Upper lobe of left lung (tissue), 6 donors: Measurements from ENCODE around the gene EFEMP2. TPM values are rescaled to one million over a fixed set of nuclear protein-coding genes. Genes with fewer than 3 reads are reported as not detected.
A peak's percentile ranks its signal among the peaks of the same experiment; 100 is the strongest.

Experiments used
- ATAC-seq, 2 donors: fragments of 200-7000 bp; cut with Tn5 transposase; one replicate each; pipeline ENCODE4 v1.9.1; 2022; ENCODE audit warnings: mild to moderate bottlenecking in 2 of 2, moderate library complexity in 2 of 2; ENCODE audit not compliant: low FRiP score in 2 of 2
- DNase-seq, 2 donors: peaks; one replicate each; pipeline ENCODE4 v3.0.0-alpha.2; 2019 to 2020
- H3K27ac ChIP-seq, 4 donors: fragments of 200-600 bp; sonication (generic); one replicate each; pipeline ENCODE4 v1.5.1; 2016 to 2019
- H3K27me3 ChIP-seq, 4 donors: fragments of 200-600 bp; sonication (generic); one replicate each; pipeline ENCODE4 v1.5.1; 2017 to 2019
- H3K36me3 ChIP-seq, 4 donors: fragments of 200-600 bp; sonication (generic); one replicate each; pipeline ENCODE4 v1.5.1; 2016 to 2019
- H3K4me1 ChIP-seq, 4 donors: fragments of 200-600 bp; sonication (generic); one replicate each; pipeline ENCODE4 v1.5.1; 2018 to 2019
- H3K4me3 ChIP-seq, 4 donors: fragments of 200-600 bp; sonication (generic); one replicate each; pipeline ENCODE4 v1.5.1; 2017 to 2019; ENCODE audit warnings: mild to moderate bottlenecking in 2 of 4, moderate library complexity in 1 of 4
- H3K9me3 ChIP-seq, 4 donors: fragments of 200-600 bp; sonication (generic); one replicate each; pipeline ENCODE4 v1.5.1; 2018 to 2019
- EP300 ChIP-seq, 4 donors: sonication (generic); formaldehyde crosslinking; IDR thresholded peaks; one replicate each; pipeline ENCODE4 v1.5.1; 2017; ENCODE audit warnings: antibody characterized with exemption in 4 of 4, control low read depth in 2 of 4
- POLR2A ChIP-seq, 4 donors: fragments of 450-650 bp; IDR thresholded peaks; one replicate each; pipeline ENCODE4 v1.5.1; 2016 to 2017; ENCODE audit warnings: antibody characterized with exemption in 4 of 4, mild to moderate bottlenecking in 2 of 4
- POLR2AphosphoS5 ChIP-seq, 2 donors: sonication (generic); formaldehyde crosslinking; IDR thresholded peaks; one replicate each; pipeline ENCODE4 v1.5.1; 2017; ENCODE audit warnings: antibody characterized with exemption in 2 of 2
- WGBS, 2 donors: methylation state at CpG; one replicate each; pipeline ENCODE4 v1.1.5; 2017 to 2018; 5-methylcytosine and 5-hydroxymethylcytosine counted together
- total RNA-seq, 6 donors: library from RNA; depleted of rRNA in 4 of 6; stranded (reverse); fragments of >200 nt in 4 of 6; gene quantifications; one replicate each; pipeline versions ENCODE4 v1.1.0 to v1.2.1, GENCODE V29; 2016 to 2021
- TF ChIP-seq, protein P1 (sequence below), 6 experiments: fragments of 450-650 bp in 4 of 6; fragments of 200-600 bp in 2 of 6; sonication (generic) in 2 of 6; IDR thresholded peaks; one replicate each; pipeline ENCODE4 v1.5.1; 2016 to 2019; ENCODE audit warnings: antibody characterized with exemption in 6 of 6
- donor health status: DM: no; HTN: no; CAD: no; lungs with moderate emphysema.
- donor health status: DM: no; HTN: yes; CAD: no; lungs with severe emphysema.

The EFEMP2 gene
- total RNA-seq, 6 donors from 2014 or later, result 28.8 to 79.6 (median 65.3) TPM

DNA sequence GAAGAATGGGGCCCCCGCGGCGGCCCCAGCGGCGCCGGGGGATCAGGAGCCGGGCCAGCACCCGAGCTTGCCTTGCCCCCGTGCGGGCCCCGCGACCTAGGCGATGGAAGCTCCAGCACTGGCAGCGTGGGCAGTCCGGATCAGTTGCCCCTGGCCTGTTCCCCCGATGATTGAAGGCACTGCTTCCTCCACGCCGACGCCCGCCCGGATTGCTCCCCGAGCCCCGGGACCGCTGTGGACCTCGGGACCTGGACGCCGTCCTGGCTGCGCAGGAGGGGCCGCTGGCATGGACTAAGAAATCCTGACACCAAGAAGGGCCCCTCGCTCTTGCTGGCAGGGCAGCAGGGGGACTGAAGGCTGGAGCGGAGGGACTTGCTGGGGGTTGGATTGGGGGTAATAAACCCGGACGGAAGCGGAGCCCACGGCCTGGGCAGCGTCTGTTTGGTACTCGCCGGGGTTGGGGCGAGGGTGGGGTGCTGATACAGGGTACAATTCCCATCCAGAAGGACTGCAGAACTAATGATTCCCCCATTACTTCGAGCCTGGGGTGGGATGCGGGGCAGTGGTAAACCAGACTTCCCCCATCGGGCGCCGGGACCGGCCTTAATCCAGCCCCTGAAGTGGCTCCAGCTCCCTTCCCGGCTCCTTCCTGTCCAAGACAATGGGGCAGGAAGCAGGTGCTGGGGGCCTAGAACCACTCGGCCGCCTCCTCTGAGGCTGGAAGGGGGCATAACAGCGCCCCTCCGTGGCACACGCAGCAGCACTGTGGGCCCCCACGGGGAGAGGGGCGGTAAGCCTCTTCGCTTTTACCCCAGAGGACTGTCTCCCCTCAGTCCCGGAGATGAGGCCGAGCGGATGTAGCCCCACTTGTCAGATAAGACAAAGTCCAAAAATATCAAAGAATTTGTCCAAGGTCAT lies 18.9 kb upstream of the EFEMP2 start:
- Histone ChIP-seq H3K36me3 (peaks cover 0 to 4% (median 0%) of the 10 kb centered on the region in 4 donors), H3K4me1 (peaks cover 51 to 69% (median 62%) of the 10 kb centered on the region in 4 donors), H3K9me3 (no peaks in the 10 kb centered on the region), H3K27me3 (no peaks in the 10 kb centered on the region), H3K27ac (peak overlapping the region; percentile 94 to 98 (median 94)), H3K4me3 (peak overlapping the region; percentile 50 to 86 (median 76))
- ATAC-seq (no peak), DNase-seq (peak in 1 of 2 donors; percentile 50)
- TF ChIP-seq POLR2A (IDR thresholded peaks at IDR 0.05) (peak in 1 of 4 donors; percentile 12), EP300 (IDR thresholded peaks at IDR 0.05) (peak in 1 of 4 donors; percentile 10), POLR2AphosphoS5 (IDR thresholded peaks at IDR 0.05) (peak; percentile 65 to 67)
- TF ChIP-seq, protein P1, sequence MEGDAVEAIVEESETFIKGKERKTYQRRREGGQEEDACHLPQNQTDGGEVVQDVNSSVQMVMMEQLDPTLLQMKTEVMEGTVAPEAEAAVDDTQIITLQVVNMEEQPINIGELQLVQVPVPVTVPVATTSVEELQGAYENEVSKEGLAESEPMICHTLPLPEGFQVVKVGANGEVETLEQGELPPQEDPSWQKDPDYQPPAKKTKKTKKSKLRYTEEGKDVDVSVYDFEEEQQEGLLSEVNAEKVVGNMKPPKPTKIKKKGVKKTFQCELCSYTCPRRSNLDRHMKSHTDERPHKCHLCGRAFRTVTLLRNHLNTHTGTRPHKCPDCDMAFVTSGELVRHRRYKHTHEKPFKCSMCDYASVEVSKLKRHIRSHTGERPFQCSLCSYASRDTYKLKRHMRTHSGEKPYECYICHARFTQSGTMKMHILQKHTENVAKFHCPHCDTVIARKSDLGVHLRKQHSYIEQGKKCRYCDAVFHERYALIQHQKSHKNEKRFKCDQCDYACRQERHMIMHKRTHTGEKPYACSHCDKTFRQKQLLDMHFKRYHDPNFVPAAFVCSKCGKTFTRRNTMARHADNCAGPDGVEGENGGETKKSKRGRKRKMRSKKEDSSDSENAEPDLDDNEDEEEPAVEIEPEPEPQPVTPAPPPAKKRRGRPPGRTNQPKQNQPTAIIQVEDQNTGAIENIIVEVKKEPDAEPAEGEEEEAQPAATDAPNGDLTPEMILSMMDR (IDR thresholded peaks at IDR 0.05), result peak in 4 of 6 experiments; percentile 19 to 38 (median 28)
- WGBS, 2 donors, result 3 to 7% methylated on average over 19 to 40 of the region's 57 CpGs

DNA sequence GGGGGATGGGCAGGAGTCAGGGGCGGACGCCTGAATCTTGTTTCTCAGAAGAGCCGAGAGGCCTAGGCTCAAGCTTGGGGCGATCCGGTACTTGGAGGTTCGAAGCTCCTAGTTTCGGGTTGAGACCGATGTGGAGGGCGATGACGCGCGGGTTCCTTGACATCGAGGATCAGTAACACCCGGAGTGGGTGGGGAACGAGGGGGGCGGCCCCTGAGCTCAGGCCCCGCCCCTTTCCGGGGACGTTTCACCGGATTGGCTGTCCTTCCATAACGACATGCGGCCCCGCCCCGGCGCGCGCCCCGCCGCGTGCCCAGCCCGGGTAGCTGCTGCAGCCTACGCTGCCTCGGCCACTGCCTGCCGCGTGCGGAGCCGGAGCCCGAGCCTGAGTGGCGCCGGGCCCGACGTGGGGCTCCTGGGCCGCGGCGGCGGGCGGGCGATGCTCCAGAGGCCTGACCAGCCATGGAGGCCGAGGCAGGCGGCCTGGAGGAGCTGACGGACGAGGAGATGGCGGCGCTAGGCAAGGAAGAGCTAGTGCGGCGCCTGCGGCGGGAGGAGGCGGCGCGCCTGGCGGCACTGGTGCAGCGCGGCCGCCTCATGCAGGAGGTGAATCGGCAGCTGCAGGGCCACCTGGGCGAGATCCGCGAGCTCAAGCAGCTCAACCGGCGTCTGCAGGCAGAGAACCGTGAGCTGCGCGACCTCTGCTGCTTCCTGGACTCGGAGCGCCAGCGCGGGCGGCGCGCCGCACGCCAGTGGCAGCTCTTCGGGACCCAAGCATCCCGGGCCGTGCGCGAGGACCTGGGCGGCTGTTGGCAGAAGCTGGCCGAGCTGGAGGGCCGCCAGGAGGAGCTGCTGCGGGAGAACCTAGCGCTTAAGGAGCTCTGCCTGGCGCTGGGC lies 18.0 kb upstream of the EFEMP2 start, which contains the start of gene CCDC85B:
TSS of gene CCDC85B (plus strand) at position 350 of the 895 bp plus-strand sequence. CDS start at position 461, 111 bp downstream.
- ATAC-seq (peak; percentile 89 to 91), DNase-seq (peak; percentile 99 to 100)
- peaks cover 0 to 13% (median 2%) of the 10 kb centered on the region in 4 donors for H3K36me3 ChIP-seq
- H3K4me1 ChIP-seq, result peaks cover 51 to 69% (median 62%) of the 10 kb centered on the region in 4 donors
- TF ChIP-seq EP300 (IDR thresholded peaks at IDR 0.05) (peak in 1 of 4 donors; percentile 37), POLR2A (IDR thresholded peaks at IDR 0.05) (peak in 3 of 4 donors; percentile 91 to 98 (median 96)), POLR2AphosphoS5 (IDR thresholded peaks at IDR 0.05) (peak; percentile 87 to 91)
- TF ChIP-seq, protein P1 (IDR thresholded peaks at IDR 0.05), result peak in 5 of 6 experiments; percentile 11 to 51 (median 30)
- H3K9me3 ChIP-seq, result no peaks in the 10 kb centered on the region
- H3K4me3 ChIP-seq, result peak within 1 kb of the TSS; percentile 50 to 86 (median 76)
- H3K27me3 ChIP-seq, result no peaks in the 10 kb centered on the region
- H3K27ac ChIP-seq, result peak within 1 kb of the TSS; percentile 94 to 98 (median 94)
- WGBS, 2 donors, result 0 to 1% methylated on average over 20 to 59 of the region's 94 CpGs

DNA sequence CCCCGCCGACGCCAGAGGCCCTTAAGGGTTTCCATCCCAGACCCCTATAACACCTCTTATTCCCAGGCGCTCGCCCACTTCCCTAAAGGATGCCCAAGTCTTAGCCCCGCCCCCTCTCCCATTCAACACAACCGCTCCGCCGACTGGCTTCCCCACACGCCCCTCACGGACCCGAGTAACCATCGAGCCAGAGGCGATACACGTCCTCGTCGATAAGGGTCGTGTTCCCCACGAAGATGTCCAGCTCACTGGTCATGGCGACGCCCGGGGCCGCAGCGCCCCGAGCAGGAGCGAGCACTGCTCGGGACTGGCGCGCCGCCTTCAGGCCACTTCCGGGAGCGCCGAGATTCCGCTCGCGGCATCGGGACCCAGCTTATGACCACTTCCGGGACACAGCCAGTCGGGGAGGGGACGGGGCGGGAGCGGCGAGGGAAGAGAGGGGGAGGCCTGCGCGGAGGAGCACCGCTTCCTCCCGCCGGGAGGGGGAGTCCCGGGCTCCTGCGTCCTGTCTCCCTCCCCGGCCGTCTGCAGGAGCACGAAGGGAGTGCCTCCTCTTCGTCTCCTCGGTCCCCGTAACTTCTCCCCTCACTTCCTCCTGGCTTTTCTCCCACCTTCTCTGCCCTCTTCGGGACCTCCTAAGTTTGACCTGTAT lies 15.7 kb upstream of the EFEMP2 start, which contains the start of gene FIBP:
TSS of gene FIBP (minus strand) at position 309 of the 652 bp plus-strand sequence. CDS start at position 256, 53 bp downstream.
- WGBS, 2 donors, result 1% methylated on average over 19 to 34 of the region's 57 CpGs
- peak; percentile 87 to 94 for ATAC-seq
- TF ChIP-seq, protein P1 (IDR thresholded peaks at IDR 0.05), result peak; percentile 91 to 99 (median 98)
- peak; percentile 88 to 93 for TF ChIP-seq POLR2AphosphoS5 (IDR thresholded peaks at IDR 0.05)
- TF ChIP-seq POLR2A (IDR thresholded peaks at IDR 0.05), result peak in 3 of 4 donors; percentile 48 to 88 (median 81)
- TF ChIP-seq EP300 (IDR thresholded peaks at IDR 0.05), result peak in 1 of 4 donors; percentile 19
- no peaks in the 10 kb centered on the region for H3K9me3 ChIP-seq
- peak within 1 kb of the TSS; percentile 60 to 87 (median 78) for H3K4me3 ChIP-seq
- peaks cover 46 to 65% (median 56%) of the 10 kb centered on the region in 4 donors for H3K4me1 ChIP-seq
- H3K36me3 ChIP-seq, result peaks cover 3 to 34% (median 19%) of the 10 kb centered on the region in 4 donors
- peak; percentile 98 to 99 for DNase-seq
- peak within 1 kb of the TSS; percentile 94 to 98 (median 94) for H3K27ac ChIP-seq
- H3K27me3 ChIP-seq, result no peaks in the 10 kb centered on the region

DNA sequence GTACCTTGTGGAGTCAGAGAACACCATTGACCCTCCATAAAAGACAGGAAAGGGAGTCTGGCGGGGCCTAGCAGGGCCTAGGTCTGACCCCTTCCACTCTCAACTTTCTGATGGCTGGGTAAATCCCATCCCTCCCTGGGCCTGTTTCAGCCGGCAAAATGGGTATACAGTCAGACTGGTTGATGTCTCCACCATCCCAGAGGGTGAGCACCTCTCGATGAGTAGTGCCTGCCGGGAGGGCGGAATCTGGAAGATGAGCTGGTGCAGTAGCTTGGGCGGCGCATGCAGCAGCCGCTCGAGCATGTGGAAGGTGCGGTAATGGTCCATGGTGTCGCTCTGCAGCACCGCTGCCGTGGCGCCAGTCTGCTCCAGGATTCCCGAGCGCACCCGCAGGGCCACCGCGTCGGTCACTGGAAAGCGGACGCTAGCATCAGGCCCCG lies 15.1 kb upstream of the EFEMP2 start:
- H3K4me3 ChIP-seq, result peak overlapping the region; percentile 60 to 87 (median 78)
- no peaks in the 10 kb centered on the region for H3K27me3 ChIP-seq
- DNase-seq (no peak), ATAC-seq (no peak)
- 2 to 83% methylated on average over 1 to 21 of the region's 23 CpGs for WGBS, 2 donors
- TF ChIP-seq POLR2A (IDR thresholded peaks at IDR 0.05), result no peak
- no peak for TF ChIP-seq POLR2AphosphoS5 (IDR thresholded peaks at IDR 0.05)
- TF ChIP-seq, protein P1 (IDR thresholded peaks at IDR 0.05), result no peak
- no peak for TF ChIP-seq EP300 (IDR thresholded peaks at IDR 0.05)
- H3K4me1 ChIP-seq, result peaks cover 40 to 59% (median 51%) of the 10 kb centered on the region in 4 donors
- no peaks in the 10 kb centered on the region for H3K9me3 ChIP-seq
- H3K27ac ChIP-seq, result peak overlapping the region; percentile 94 to 98 (median 94)
- peaks cover 3 to 40% (median 25%) of the 10 kb centered on the region in 4 donors for H3K36me3 ChIP-seq
